ENCODE results near the gene DISP1.

DNA sequence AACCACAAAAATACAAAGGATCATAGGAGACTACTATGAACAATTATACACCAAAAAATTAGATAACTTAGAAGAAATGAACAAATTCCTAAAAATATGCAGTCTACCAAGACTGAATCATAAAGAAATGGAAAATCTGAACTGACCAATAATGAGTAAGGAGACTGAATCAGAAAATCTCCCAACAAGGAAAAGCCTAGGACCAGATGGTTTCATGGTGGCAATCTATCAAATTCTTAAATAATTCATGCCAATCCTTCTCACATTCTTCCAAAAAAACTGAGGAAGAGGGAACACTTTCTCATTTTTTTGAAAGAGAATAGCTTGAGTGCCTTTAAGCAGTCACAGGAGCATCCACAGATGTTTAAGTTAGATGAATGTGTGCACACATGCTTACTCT lies 31.8 kb upstream of the DISP1 start:
- TF ChIP-seq, protein P1, sequence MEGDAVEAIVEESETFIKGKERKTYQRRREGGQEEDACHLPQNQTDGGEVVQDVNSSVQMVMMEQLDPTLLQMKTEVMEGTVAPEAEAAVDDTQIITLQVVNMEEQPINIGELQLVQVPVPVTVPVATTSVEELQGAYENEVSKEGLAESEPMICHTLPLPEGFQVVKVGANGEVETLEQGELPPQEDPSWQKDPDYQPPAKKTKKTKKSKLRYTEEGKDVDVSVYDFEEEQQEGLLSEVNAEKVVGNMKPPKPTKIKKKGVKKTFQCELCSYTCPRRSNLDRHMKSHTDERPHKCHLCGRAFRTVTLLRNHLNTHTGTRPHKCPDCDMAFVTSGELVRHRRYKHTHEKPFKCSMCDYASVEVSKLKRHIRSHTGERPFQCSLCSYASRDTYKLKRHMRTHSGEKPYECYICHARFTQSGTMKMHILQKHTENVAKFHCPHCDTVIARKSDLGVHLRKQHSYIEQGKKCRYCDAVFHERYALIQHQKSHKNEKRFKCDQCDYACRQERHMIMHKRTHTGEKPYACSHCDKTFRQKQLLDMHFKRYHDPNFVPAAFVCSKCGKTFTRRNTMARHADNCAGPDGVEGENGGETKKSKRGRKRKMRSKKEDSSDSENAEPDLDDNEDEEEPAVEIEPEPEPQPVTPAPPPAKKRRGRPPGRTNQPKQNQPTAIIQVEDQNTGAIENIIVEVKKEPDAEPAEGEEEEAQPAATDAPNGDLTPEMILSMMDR (IDR thresholded peaks at IDR 0.05): no peak
- no peak for TF ChIP-seq ZFX (IDR thresholded peaks at IDR 0.05; ENCODE audit: borderline replicate concordance)

Data from 22Rv1 (cell line).